ENCODE data around the gene FHAD1. TPM values are rescaled to one million over a fixed set of nuclear protein-coding genes. Genes with fewer than 3 reads are reported as not detected.

Gene FHAD1
- total and polyA plus RNA-seq, 11 donors, result 0.06 to 1.1 (median 0.12) TPM; not detected in 4

- TF ChIP-seq POLR2A (IDR thresholded peaks at IDR 0.05) (no peak), CTCF (IDR thresholded peaks at IDR 0.05) (no peak)
- peak overlapping the region in 3 of 12 donors; percentile 22 to 36 (median 30) for H3K27ac ChIP-seq
- WGBS, 4 donors, result 64 to 72% (median 69%) methylated on average over 17 to 18 of the region's 18 CpGs
- no peaks in the 10 kb centered on the region for H3K9me3 ChIP-seq
- DNase-seq, result no peak
- peaks cover 0 to 25% (median 0%) of the 10 kb centered on the region in 9 donors for H3K36me3 ChIP-seq
- no peak overlapping the region for H3K4me3 ChIP-seq
- H3K4me1 ChIP-seq, result peaks cover 0 to 84% (median 42%) of the 10 kb centered on the region in 12 donors
- intact Hi-C loops (cut with DNase I), result loop anchor here in 1 of 10 donors (10.0 kb wide), 1 partner anchor 284 kb away; no protein-coding TSS in a partner anchor
- no peaks in the 10 kb centered on the region for H3K27me3 ChIP-seq
- ATAC-seq, result no peak
Measured at GRCh38 chr1:15418806-15419515, 171.9 kb downstream of the FHAD1 start.

DNA sequence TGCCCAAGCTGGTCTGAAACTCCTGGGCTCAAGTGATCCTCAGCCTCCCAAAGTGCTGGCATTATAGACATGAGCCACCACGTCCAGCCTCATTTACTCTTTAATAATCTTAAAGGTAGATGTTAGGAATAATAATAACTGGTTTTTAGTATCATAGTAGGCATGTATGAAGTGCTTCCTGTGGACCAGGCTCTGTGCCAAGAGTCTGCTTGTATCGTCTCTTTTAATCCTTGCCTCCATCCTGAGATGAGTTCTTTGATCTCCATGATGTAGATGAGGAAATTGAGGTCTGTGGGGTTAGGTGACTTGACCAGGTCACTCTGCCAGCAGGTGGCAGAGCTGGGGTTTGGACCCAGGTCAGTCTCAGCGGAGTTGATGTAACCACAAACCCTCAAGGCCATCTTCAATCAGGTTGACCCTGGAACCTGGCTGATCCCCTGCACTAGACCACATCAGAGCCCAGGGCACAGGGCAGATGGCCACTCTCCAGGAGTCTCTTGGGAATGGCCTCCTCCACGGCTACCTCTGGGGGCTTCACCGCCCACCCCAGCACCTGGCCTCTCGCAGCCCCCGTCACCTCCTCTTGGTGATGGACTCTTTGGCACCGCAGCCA is 173.9 kb downstream of the FHAD1 start:
- Histone ChIP-seq H3K27me3 (no peaks in the 10 kb centered on the region), H3K4me3 (no peak overlapping the region), H3K36me3 (peaks cover 0 to 22% (median 0%) of the 10 kb centered on the region in 9 donors), H3K9me3 (no peaks in the 10 kb centered on the region), H3K27ac (no peak overlapping the region), H3K4me1 (peaks cover 0 to 66% (median 28%) of the 10 kb centered on the region in 12 donors)
- 79 to 90% (median 86%) methylated on average over 6 to 8 of the region's 8 CpGs for WGBS, 4 donors
- ATAC-seq, result no peak
- no peak for DNase-seq
- TF ChIP-seq POLR2A (IDR thresholded peaks at IDR 0.05), result no peak
- TF ChIP-seq CTCF (IDR thresholded peaks at IDR 0.05), result no peak
- intact Hi-C loops (cut with DNase I), result loop anchor here in 2 of 10 donors (10.0 kb wide), 2 partner anchors 266 to 276 kb away; partner anchors contain the start of gene TMEM51 (in 1 of the 2)

DNA sequence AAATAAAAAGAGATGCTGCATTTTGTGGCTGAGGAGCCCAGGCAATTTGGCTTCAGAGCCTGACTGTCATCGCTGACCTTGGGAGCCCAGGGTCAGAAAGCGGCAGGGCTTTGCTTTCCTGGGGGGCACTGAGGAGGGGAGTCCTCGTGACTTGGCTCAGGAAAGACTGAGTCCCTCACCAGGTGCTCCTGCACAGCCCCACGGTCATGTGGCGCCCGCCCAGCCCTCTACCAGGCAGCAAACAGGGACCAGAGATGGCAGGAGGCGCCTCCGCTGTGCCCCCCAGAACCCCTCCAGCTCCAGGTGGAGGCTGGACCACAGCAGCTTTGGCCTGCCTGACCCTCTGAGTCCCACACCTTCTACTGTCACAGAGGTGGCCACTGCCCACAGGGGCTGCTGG is 175.8 kb downstream of the FHAD1 start:
- intact Hi-C loops (cut with DNase I), result loop anchor here in 2 of 10 donors (10.0 kb wide), 2 partner anchors 268 to 278 kb away; partner anchors contain the start of gene TMEM51 (in 1 of the 2)
- peaks cover 0 to 64% (median 20%) of the 10 kb centered on the region in 12 donors for H3K4me1 ChIP-seq

More for the DNA sequence above, 175.8 kb downstream of the FHAD1 start:
- 94 to 99% (median 98%) methylated on average over 4 to 8 of the region's 8 CpGs for WGBS, 4 donors
- Histone ChIP-seq H3K36me3 (peaks cover 0 to 39% (median 4%) of the 10 kb centered on the region in 9 donors), H3K4me3 (no peak overlapping the region), H3K27me3 (no peaks in the 10 kb centered on the region), H3K27ac (no peak overlapping the region), H3K9me3 (no peaks in the 10 kb centered on the region)
- DNase-seq (no peak), ATAC-seq (peak in 1 of 4 donors; percentile 12)
- TF ChIP-seq POLR2A (IDR thresholded peaks at IDR 0.05) (no peak), CTCF (IDR thresholded peaks at IDR 0.05) (no peak)
